Measurements from ENCODE around the gene ADGRL3. TPM values are rescaled to one million over a fixed set of nuclear protein-coding genes. Genes with fewer than 3 reads are reported as not detected.

ADGRL3 gene
- total and polyA plus RNA-seq, 9 donors, result 0.88 to 9.5 (median 2.5) TPM

DNA sequence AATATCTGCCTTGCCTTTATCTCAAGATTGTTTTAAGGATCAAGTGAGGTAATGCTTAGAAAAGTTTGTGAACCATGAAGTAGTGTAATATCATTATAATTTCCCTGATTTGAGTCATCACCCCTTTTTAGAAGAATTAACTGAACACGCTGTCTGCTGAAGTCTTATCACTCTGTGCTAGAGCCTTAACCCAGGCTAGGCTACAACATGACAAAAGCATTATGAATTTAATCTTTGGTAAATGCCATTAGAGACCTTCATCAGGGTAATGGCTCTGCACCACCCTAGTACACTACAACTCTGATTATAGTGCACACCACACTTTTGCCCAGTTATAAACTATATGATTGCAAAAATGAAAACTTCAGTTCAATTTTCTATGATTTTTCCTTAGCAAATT lies 118.3 kb downstream of the ADGRL3 start:
- Histone ChIP-seq H3K27me3 (no peaks in the 10 kb centered on the region), H3K36me3 (no peaks in the 10 kb centered on the region), H3K9me3 (no peaks in the 10 kb centered on the region), H3K4me3 (no peak overlapping the region), H3K27ac (no peak overlapping the region), H3K4me1 (ENCODE audit: insufficient read depth) (no peaks in the 10 kb centered on the region)
- TF ChIP-seq, protein P1, sequence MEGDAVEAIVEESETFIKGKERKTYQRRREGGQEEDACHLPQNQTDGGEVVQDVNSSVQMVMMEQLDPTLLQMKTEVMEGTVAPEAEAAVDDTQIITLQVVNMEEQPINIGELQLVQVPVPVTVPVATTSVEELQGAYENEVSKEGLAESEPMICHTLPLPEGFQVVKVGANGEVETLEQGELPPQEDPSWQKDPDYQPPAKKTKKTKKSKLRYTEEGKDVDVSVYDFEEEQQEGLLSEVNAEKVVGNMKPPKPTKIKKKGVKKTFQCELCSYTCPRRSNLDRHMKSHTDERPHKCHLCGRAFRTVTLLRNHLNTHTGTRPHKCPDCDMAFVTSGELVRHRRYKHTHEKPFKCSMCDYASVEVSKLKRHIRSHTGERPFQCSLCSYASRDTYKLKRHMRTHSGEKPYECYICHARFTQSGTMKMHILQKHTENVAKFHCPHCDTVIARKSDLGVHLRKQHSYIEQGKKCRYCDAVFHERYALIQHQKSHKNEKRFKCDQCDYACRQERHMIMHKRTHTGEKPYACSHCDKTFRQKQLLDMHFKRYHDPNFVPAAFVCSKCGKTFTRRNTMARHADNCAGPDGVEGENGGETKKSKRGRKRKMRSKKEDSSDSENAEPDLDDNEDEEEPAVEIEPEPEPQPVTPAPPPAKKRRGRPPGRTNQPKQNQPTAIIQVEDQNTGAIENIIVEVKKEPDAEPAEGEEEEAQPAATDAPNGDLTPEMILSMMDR (IDR thresholded peaks at IDR 0.05), result no peak
- TF ChIP-seq EP300 (IDR thresholded peaks at IDR 0.05) (no peak), POLR2A (IDR thresholded peaks at IDR 0.05) (no peak)
- DNase-seq, result no peak
- 81 to 86% (median 82%) methylated on average over 1 of the region's 1 CpG for WGBS, 3 donors
- intact Hi-C loops (cut with DNase I), result no loop called here

DNA sequence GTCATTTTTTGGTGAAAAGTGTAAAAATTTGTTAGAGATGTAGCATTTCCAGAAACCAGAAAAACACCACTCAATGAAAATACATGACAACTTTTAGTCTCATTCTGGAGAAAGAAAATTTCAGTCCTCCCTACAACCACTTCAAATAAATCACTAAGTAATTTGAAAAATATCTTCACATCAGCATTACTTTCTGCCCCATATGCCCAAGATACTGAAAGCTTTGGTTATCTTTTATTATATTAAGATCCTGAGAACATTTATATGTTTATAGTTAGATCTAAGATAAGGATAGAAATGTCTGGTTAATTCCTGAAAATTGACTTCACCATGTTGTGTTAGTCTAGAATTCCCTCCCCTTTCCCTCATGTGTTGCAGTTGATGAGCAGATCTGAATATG lies 119.0 kb downstream of the ADGRL3 start:
- H3K27me3 ChIP-seq, result no peaks in the 10 kb centered on the region
- H3K9me3 ChIP-seq, result no peaks in the 10 kb centered on the region
- TF ChIP-seq, protein P1 (IDR thresholded peaks at IDR 0.05), result no peak
- TF ChIP-seq EP300 (IDR thresholded peaks at IDR 0.05), result no peak
- no peak for TF ChIP-seq POLR2A (IDR thresholded peaks at IDR 0.05)
- H3K4me1 ChIP-seq (ENCODE audit: insufficient read depth), result no peaks in the 10 kb centered on the region
- no peaks in the 10 kb centered on the region for H3K36me3 ChIP-seq
- no peak overlapping the region for H3K27ac ChIP-seq
- H3K4me3 ChIP-seq, result no peak overlapping the region
- intact Hi-C loops (cut with DNase I), result no loop called here
- no peak for DNase-seq

DNA sequence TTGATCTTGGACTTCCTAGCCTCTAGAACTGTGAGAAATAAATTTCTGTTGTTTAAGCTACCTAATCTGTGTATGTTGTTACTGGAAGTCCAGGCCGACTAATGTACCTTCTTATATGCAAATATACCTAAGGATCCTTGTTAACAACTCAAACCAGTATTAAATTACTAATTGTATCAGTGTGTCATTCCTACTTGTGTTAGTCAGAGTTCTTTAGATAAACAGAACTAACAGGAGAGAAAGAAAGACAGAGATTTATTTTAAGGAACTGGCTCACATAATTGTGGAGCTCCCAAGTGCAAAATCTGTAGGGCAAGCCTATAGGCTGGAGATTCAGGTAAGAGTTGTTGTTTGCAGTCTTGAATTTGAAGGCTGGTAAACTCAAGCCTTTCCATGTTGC lies 120.0 kb downstream of the ADGRL3 start:
- no peaks in the 10 kb centered on the region for H3K9me3 ChIP-seq
- DNase-seq, result no peak
- no peak for TF ChIP-seq EP300 (IDR thresholded peaks at IDR 0.05)
- TF ChIP-seq POLR2A (IDR thresholded peaks at IDR 0.05), result no peak
- TF ChIP-seq, protein P1 (IDR thresholded peaks at IDR 0.05), result no peak
- 83 to 89% (median 88%) methylated on average over 1 of the region's 1 CpG for WGBS, 3 donors
- no peak overlapping the region for H3K27ac ChIP-seq
- intact Hi-C loops (cut with DNase I), result no loop called here
- H3K4me3 ChIP-seq, result no peak overlapping the region
- H3K27me3 ChIP-seq, result no peaks in the 10 kb centered on the region
- H3K36me3 ChIP-seq, result no peaks in the 10 kb centered on the region
- H3K4me1 ChIP-seq (ENCODE audit: insufficient read depth), result no peaks in the 10 kb centered on the region

DNA sequence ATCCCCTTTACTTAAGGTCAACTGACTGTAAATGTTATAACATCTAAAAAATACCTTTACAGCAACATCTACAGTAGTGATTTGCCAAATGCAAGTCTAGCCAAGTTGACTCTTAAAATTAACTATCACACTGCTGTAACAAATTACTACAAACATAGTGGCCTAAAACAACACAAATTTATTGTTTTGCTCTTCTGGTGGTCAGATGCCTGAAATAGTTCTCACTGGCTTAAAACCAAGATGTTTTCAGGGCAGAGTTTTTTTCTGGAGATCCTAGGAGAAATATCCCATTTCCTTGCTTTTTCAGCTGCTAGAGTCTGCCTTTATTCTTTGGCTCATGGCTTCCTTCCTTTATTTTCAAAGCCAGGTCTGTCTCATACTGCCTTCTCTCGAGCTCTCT lies 120.5 kb downstream of the ADGRL3 start:
- Histone ChIP-seq H3K27me3 (no peaks in the 10 kb centered on the region), H3K9me3 (no peaks in the 10 kb centered on the region), H3K27ac (no peak overlapping the region), H3K36me3 (no peaks in the 10 kb centered on the region), H3K4me1 (ENCODE audit: insufficient read depth) (no peaks in the 10 kb centered on the region), H3K4me3 (no peak overlapping the region)
- DNase-seq, result no peak
- TF ChIP-seq, protein P1 (IDR thresholded peaks at IDR 0.05), result no peak
- TF ChIP-seq POLR2A (IDR thresholded peaks at IDR 0.05) (no peak), EP300 (IDR thresholded peaks at IDR 0.05) (no peak)
- 56 to 61% (median 59%) methylated on average over 1 of the region's 1 CpG for WGBS, 3 donors
- intact Hi-C loops (cut with DNase I), result no loop called here

DNA sequence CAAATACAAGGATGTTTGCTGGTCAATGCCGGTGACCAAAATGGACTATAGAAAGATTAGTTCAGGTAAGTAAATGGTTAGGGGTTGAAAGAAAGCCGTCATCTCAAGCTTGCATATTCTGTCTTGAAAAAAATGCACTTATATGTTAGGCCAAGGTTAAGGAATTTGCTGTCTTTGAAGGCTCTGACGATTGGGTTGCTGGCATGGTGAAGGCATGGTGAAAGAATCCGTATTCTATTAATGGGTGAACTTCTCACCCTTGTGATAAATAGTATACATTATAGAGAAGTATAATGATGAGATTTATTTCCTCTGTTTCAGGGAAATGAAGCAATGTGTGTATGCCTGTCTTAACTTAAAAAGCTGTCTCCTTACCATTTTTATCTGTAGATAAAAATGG lies 132.6 kb downstream of the ADGRL3 start:
- intact Hi-C loops (cut with DNase I), result no loop called here
- Histone ChIP-seq H3K4me1 (ENCODE audit: insufficient read depth) (no peaks in the 10 kb centered on the region), H3K4me3 (no peak overlapping the region), H3K27me3 (peaks cover 2% of the 10 kb centered on the region), H3K27ac (no peak overlapping the region), H3K9me3 (no peaks in the 10 kb centered on the region), H3K36me3 (no peaks in the 10 kb centered on the region)
- TF ChIP-seq EP300 (IDR thresholded peaks at IDR 0.05) (no peak), POLR2A (IDR thresholded peaks at IDR 0.05) (no peak)
- TF ChIP-seq, protein P1 (IDR thresholded peaks at IDR 0.05), result no peak
- no peak for DNase-seq
- 38 to 47% (median 41%) methylated on average over 4 of the region's 4 CpGs for WGBS, 3 donors
